HS-5 (cell line): ENCODE measurements around the gene SART3.
"Not testable (repeated sequence)": the region's sequence is repeated elsewhere in the genome, so short reads cannot be mapped to it uniquely, and the experiment has no call there.

ENCODE experiments used
- DNase-seq: peaks from one replicate; pipeline ENCODE4 v3.0.0-alpha.2; 2012; ENCODE audit warnings: low read depth

The SART3 gene

DNA sequence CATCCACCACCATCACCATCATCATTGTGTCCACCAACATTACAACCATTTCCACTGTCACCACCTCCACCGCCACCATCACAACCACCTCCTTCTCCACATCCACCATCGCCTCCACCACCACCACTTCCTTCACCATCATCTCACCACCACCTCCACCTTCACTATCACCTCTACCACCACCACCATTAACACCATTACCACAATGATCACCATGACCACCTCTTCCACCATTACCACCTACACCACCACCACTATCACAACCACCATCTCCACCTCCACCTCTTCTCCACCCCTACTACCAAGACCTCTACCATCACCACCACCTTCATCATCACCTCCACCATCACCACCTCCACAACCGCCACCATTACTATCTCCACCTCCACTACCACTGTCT, 17.8 kb upstream of the SART3 start:
- no peak for DNase-seq

DNA sequence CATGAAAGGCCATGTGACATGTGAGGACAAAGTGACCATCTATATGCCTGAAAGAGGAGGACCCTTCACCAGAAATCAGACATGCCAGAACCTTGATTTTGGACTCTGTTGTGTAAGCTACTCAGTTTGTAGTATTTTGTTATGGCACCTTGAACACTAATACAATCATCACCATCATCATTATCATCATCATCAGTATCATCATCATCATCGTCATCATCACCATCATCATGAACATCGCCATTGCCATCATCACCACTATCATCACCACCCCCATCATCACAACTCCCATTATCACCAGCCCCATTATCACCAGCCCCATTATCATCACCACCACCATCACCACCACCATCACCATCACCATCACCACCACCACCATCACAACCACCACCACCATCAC, 17.3 kb upstream of the SART3 start:
- DNase-seq: no peak

DNA sequence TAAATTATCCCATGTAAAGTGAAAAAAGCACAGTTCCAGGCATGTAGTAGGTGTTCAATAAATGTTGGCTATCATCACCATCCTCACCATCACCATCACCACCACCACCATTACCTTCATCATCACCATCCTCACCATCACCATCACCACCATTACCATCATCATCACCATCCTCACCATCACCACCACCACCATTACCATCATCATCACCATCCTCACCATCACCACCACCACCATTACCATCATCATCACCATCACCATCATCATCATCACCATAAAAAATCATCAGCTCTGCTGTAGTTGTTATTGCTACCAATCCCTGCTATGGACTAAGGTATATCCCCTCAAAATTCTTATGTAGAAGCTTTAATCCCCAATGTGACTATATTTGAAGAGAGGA, 16.5 kb upstream of the SART3 start:
- no peak for DNase-seq

DNA sequence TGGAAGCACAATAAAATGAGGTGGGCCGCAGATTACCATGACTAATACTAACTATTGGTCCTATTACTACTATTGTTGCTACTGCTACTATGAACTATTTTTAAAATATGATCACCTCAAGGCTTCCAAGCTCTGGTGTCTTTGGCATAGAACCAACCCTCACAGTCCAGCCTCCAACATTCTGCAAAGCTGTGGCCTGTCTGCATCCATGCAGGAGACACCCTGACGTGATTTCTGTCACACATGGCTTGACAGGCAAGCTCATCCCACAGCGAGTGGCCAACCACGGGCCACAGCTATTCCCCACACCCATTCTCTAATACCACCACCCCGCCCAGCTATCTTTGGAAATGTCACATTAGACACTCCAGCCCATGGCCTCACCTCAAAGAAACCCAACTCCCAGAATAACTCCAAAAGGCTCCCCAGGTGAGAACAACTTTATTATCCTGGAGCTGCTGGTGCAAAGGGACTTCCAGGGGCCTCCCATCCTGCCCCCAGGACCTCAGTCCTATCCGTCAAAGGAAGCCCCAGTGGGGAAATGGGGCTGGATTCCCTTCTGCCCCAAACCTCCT, 15.8 kb upstream of the SART3 start:
- DNase-seq: no peak

DNA sequence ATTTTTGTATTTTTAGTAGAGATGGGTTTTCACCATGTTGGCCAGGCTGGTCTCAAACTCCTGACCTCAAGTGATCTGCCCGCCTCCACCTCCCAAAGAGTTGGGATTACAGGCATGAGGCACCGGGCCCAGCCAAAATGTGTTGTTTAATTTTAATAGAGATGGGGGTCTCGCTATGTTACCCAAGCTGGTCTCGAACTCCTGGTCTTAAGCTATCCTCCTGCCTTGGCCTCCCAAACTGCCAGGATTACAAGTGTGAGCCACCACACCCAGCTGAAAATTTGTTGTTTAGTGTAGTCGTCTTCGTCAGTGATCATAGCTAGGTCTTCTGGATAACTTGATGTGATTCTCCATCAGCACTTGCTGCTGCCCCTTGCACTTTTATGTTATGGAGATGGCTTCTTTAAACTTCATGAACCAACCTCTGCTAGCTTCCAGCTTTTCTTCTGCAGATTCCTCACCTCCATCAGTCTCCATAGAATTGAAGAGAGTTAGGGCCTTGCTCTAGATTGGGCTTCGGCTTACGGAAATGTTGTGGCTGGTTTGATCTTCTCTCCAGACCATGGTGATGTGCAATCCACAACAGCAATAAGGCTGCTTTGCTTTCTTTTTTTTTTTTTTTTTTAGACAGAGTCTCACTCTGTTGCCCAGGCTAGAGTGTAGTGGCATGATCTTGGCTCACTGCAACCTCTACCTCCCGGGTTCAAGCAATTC, 14.4 kb upstream of the SART3 start:
- DNase-seq: no peak

DNA sequence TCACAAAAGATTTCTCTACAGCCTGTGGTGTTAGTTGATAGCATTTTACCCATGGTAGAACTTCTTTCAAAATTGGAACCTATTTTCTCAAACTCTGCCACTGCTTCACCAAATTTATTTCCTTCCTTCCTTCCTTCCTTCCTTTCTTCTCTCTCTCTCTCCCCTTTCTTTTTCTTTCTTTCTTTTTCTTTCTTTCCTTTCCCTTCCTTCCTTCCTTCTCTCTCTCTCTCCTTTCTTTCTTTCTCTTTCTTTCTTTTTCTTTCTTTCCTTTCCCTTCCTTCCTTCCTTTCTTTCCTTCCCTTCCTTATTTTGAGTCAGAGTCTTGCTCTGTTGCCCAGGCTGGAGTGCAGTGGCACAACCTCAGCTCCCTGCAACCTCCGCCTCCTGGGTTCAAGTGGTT, 13.3 kb upstream of the SART3 start:
- not testable (repeated sequence) for DNase-seq

DNA sequence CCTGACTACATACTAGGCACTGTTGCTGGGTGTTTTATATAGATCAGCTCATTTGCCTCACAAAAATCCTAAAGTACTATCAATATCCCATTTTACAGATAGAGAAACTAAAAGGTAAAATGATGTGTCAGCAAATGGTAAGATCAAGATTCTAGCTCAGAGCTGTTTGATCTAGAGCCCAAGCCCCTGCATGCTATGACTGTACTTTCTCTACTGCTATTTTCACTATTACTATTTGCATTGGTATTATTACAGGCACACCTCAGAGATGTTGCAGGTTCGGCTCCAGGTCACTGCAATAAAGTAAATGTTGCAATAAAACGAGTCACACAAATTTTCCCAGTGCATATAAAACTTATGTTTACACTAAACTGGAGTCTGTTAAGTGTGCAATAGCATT, 12.3 kb upstream of the SART3 start:
- no peak for DNase-seq

DNA sequence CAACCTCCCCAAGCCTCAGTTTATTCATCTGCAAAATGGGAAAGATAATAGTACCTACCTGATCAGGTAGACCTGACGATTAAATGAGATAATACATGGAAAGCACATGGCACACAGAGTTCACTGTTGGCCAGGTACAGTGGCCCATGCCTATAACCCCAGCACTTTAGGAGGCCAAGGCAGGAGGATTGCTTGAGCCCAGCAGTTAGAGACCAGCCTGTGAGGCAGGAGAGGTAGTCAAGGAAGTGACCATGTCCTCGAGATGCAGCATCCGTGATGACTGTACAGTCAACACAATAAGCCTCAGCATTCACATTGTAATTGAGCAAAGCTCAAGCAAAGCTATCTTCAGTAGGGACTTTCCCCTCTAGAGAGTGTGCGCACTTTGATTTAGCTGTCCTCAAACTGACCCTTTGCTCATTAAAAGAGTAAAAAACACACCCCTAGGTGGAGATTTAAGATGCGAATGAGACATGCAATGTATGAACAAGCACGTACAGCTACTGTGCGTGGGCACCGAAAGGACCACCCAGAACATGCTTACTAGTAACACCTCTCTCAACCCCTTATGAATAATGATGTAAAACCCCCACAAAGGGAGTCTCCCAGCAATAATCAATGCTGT, 11.3 kb upstream of the SART3 start:
- no peak for DNase-seq

DNA sequence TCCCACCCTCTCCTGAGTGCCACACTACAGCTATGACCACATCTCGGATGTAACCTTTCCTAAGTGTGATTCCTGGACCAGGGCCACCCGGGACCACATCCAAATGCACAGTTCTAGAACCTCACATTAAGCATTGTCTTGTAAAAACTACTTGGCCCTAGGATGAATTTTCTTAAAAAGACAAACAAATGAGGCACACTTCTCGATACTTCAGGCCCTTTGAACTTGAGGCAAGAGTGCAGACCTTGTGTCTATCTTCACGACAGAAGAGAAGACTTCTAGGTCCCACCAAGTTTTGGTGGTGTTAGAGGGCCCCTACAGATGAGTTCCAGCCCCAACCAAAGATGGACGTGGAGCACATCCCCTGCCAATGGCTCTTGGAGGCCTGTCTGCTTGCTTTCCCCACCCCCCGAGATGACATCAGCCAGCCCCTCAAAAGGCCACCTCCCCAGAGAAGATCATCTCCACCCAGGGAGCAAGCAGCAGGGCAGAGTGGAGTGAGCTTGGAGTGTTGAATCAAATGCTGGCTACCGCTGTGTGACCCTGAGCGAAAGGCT, 10.7 kb upstream of the SART3 start:
- no peak for DNase-seq

DNA sequence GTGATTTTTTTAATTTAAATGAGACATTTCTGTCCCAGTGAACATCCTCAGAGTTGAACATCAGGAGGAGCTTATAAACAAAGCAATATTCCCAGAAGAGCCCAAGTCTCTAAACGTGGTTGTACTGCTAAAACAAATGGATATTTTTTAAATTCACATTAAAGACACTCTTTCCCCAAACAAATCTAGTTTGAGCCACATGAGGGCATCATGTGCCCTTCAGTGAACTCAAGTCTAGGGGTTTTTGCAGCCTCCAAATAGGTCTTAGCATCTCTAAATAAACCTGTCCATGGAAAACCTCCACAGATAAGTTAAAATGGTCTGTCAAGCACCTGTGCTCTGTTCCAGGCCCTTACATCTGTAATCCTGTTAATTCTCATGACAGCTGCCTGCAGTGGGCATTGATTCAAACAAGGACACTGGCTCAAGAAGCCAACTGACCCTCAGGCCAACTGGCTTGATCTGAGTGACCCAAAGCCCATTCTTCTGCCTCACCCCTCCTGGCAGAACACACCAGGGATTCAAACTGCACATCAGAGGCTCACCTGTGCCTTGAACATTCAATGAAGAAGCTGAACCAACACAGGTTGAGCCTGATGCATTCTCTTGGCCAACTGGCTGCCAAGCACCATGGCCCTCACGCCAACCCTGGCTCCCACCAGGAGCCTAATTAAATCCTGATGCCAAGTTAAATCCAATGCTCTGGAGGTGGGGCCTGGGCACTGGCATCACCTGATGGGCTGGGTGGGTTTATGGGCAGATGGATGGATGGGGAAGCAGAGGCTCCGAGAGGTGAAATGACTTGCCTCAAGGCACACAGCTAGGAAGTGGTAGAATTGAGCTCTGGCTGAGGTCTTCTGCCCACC, 10.0 kb upstream of the SART3 start:
- no peak for DNase-seq

DNA sequence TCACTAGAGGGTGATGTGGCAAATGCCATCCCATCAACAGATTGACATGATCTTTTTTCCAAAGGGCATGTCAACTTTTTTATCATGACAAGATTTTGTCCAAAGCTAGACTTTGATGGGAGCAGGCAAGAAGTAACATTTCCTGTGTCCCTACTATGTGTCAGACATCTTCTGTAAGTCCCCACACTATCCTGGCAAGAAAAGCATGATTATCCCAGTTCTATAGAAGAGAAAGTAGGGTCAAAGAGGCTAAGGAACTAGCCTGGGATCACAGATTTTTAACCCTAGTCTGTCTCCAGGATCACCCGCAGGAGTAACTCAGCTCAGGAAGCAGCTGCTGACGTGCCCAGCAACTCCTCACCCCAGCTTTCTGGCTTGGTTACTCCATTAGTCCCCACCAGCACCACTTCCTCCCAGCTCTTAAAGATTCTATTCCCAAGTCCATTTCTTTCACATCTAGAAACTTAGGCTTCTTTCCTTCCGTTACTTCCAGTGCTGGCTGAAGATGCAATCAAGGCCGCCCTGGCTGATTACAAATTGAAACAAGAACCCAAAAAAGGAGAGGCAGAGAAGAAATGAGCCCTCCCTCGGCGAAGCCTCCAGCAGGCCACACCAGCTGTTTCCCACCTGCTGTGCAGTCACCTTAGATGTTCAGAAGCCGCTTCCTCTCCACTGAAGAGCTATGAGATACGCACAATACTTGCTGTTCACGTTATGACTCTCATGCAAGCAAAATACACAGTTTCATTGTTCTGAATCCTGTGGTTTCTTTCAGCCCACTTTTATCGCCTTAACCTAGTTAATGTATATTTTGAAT, 7.6 kb upstream of the SART3 start:
- no peak for DNase-seq

DNA sequence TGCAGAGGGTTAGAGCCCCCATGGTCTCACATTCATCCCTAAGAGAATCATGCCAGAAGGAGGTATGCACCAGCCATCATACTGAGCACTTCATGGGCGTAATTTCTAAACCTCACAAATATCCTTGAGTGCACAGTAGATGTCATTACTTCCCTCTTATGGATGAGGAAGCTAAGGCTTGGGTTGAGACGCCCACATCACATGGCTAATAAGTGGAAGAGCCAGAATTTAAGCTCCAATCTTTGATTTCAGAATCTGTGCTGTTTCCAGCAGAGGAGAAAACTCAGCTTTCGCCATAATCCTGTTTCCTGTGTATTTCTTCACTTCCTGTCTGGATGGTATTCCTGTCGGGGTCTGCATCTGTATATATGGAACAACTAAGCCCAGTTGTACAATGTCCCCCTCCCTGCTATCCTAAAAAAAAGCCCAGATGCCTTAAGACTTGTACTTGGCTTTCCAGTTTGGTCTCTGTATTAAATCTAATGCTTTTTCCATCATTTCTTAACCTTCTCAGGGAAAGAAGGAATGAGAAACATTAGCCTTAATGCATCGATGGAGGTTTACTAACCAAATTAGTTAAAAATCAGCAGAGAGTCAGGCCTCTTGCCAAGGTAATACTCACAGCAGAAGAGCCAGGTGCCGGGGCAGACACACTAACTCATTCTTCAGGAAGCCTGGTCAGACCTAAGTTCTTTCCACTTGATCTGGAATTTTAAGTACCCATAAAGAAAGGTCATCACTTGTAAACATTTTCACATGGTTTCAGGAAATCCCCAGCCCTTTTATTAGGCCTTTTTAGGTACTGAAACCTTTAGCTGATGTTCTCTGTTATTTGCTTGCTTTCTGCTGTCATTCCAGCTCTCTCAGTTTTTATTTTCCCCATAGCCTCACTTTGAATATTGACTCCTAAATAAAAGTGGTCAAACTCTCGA, 6.7 kb upstream of the SART3 start:
- DNase-seq: no peak

DNA sequence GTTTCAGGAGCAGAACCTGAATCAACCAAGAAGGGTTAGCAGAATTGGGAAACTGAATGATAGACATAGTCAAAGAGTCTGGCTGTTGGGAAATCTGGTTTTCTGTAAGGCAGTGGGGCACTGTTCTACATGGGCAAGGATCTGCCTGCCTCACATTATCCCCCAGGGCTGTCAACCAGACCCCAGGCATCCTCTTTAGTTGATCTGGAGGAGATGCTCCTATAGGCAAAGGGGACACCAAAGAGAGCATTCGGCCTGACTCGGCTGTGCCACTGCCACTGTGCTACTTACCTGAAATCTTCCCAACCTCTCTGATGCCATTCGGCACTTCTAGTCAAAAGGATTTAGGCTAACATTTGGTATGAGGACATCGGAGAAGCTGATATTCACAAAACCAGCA, 5.5 kb upstream of the SART3 start:
- DNase-seq: no peak

DNA sequence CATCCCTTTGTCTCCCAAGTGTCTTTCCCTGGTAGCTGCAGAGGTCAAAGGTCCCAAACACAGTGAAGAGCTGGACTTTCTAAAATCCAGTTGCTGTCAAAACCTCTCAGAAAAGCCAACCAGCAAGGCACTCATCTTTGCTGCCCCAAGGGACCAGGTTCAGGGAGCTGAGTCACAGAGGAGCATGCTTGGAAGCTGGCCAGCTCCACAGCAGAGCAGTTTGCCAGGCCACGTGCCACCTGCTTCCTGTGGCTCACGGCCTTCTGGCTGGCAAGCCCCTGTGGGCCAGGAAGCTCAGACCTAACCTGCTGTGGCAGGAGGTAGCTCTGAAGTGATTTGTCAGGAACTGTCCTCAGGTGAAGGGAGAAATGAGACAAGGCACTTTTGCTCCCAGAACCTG, 5.0 kb upstream of the SART3 start:
- DNase-seq: peak; percentile 85

DNA sequence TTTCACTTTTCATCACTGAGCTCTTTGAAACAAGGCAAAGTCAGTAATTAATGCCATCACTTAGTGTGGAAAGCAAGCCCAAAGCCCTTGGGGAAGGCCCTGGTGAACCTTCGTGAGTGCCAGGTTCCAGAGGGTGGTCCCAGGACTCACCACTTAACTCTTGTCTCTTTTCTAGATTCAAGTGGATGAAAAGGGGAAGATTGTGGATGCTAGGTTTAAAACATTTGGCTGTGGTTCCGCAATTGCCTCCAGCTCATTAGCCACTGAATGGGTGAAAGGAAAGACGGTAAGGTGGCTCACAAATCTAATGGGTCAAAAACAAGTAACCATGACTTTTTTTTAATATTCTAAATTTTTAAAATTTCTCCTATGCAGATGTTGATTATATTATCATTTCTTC, 4.2 kb upstream of the SART3 start:
- no peak for DNase-seq

DNA sequence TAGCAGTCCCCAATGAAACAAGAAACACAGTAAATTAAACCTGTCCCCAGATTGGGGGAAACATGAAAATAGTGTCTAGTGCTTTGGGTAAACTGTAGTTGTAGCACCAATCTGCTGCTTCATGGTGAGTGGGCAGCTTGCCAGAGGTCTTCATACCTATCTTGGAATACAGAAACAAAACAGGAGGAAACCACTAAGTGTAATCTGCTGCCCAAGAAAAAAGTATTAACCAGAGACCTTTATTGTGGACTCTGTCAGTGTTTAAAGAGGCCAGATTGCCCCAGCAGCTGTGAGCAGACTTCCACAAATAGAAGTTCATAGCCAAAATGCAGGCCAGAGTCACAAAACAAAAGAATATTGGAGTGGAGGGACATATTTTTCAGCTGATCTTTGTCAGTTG, 3.8 kb upstream of the SART3 start:
- DNase-seq: no peak

DNA sequence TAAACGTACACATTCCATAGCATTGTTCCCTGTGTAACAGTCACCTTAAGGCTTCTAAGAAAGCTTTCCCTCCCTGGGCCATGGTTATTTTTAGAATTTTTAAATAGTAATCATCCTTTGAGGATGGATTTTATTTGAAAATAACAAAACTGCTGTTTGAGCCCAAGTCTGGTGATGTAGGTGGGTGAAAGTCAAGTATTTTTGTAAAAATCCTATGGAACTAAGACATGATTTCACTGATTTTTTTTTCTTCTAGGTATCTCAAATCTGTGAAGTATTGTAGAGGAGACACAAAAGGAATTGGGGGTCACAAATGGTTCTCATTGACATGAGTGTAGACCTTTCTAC, 2.8 kb upstream of the SART3 start:
- DNase-seq: no peak

DNA sequence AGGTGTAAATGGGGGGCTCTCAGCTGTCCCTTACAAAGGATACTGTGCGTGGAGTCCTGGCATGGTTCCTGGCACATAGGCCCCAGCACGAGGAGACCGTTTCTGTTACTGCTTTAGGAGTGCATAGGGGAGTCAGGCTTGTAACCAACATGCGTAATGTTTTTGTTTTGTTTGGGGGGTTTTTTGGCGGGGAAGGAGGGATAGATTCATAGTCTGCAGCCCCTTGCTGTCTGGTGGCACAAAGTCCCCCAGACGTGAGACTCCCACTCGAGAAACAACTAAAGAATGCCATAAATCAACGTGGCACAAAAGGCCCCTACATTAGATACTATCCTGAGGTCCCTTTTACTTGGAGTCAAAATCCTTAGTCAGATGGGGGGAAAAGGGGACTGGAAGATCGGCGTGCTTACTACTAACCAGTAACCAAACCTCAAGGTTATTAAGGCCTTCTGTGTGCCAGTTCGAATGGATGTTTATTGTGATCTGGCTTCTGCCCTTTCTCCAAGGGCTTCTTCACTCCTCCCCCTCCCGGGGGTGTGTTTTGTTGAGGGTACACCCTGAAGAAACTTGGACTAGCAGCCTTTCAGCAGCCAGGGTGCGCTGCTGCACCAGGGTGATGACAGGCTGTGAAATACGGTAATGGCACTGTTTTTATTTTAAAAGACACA, 2.3 kb upstream of the SART3 start:
- peak; percentile 76 for DNase-seq

DNA sequence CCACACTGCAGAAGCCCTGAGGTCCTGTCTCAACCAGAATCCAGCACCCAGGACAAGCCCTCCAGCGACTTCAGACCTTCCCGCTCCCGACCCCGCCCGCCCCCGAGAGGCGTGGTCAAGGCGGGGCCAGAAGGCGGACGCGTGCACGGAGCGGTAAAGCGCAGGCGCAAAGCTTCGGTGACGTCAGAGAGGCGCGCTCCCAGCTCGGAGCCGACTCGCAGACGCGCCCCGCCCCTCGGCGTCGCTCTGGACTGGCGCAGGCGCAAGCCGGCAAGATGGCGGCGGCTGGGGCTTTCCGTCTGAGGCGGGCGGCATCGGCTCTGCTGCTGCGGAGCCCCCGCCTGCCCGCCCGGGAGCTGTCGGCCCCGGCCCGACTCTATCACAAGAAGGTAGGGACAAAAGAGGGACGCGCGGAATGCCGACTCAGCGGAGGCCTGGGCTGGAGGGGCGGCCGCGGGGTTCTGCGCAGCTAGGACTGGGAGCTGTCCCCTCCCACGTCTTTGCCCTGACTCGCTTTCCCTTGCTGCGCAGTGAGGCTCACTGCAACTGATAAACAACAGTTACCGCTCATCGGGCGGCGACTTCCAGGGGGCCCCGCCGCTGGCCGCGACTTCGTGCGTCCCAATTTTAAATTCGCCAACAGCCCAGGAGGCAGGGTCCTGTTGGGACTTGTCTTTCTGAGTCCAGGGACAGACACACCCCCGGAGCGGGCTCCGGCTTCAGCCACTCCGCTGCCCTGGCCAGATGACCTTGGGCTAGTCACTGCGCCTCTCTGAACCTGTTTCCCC, 1.6 kb upstream of the SART3 start, which contains the start of gene ISCU:
Gene ISCU, plus strand, starts transcription at position 249 of the 788 bp plus-strand sequence. Its CDS starts 27 bp downstream, at position 276.
- DNase-seq: peak; percentile 83
